Measurements from ENCODE around the gene UTP18. TPM values are rescaled to one million over a fixed set of nuclear protein-coding genes. Genes with fewer than 3 reads are reported as not detected.

Gene UTP18
- total RNA-seq, 2 donors from 2014 or later: 18.9 to 22.1 TPM

GRCh38 chr17:51231999-51232398 lies 28.3 kb upstream of the UTP18 start:
- DNase-seq: peak in 1 of 4 donors; percentile 15

GRCh38 chr17:51234162-51234561 lies 26.2 kb upstream of the UTP18 start:
- H3K4me1 ChIP-seq: peaks cover 8% of the 10 kb centered on the region
- no peaks in the 10 kb centered on the region for H3K27me3 ChIP-seq
- no peak for TF ChIP-seq CTCF (IDR thresholded peaks at IDR 0.05)
- TF ChIP-seq POLR2A (IDR thresholded peaks at IDR 0.05): no peak
- H3K9me3 ChIP-seq: no peaks in the 10 kb centered on the region
- H3K4me3 ChIP-seq: no peak overlapping the region
- ATAC-seq: no peak
- intact Hi-C loops (cut with DNase I): no loop called here
- H3K36me3 ChIP-seq (replicated peaks in 1 of 2; ENCODE audit: insufficient read depth in 1 of 2, low read depth in 2 of 2): no peaks in the 10 kb centered on the region
- WGBS, 2 donors: 90 to 93% methylated on average over 6 of the region's 6 CpGs
- no peak overlapping the region for H3K27ac ChIP-seq
- DNase-seq: no peak

More at GRCh38 chr17:51231999-51232398, 28.3 kb upstream of the UTP18 start:
- no peaks in the 10 kb centered on the region for H3K36me3 ChIP-seq (replicated peaks in 1 of 2; ENCODE audit: insufficient read depth in 1 of 2, low read depth in 2 of 2)
- H3K4me1 ChIP-seq: peaks cover 8% of the 10 kb centered on the region
- H3K9me3 ChIP-seq: no peaks in the 10 kb centered on the region
- intact Hi-C loops (cut with DNase I): no loop called here
- no peak for TF ChIP-seq CTCF (IDR thresholded peaks at IDR 0.05)
- no peak for TF ChIP-seq POLR2A (IDR thresholded peaks at IDR 0.05)
- WGBS, 2 donors: 34 to 48% methylated on average over 4 of the region's 4 CpGs
- H3K4me3 ChIP-seq: no peak overlapping the region
- H3K27ac ChIP-seq: peak overlapping the region in 3 of 4 donors; percentile 28 to 55 (median 54)
- no peaks in the 10 kb centered on the region for H3K27me3 ChIP-seq
- peak; percentile 69 for ATAC-seq

- ATAC-seq (no peak), DNase-seq (no peak)
- H3K27ac ChIP-seq: no peak overlapping the region
- no peaks in the 10 kb centered on the region for H3K4me1 ChIP-seq
- intact Hi-C loops (cut with DNase I): no loop called here
- H3K4me3 ChIP-seq: no peak overlapping the region
- H3K36me3 ChIP-seq (replicated peaks in 1 of 2; ENCODE audit: insufficient read depth in 1 of 2, low read depth in 2 of 2): no peaks in the 10 kb centered on the region
- H3K9me3 ChIP-seq: no peaks in the 10 kb centered on the region
- TF ChIP-seq CTCF (IDR thresholded peaks at IDR 0.05) (no peak), POLR2A (IDR thresholded peaks at IDR 0.05) (no peak)
- WGBS, 2 donors: 66 to 79% methylated on average over 6 of the region's 6 CpGs
- no peaks in the 10 kb centered on the region for H3K27me3 ChIP-seq
Observed at GRCh38 chr17:51238255-51238887, 22.0 kb upstream of the UTP18 start.

- no peak for DNase-seq
- ATAC-seq: no peak
- WGBS, 2 donors: 19 to 27% methylated on average over 2 of the region's 2 CpGs
- intact Hi-C loops (cut with DNase I): no loop called here
- TF ChIP-seq POLR2A (IDR thresholded peaks at IDR 0.05): no peak
- TF ChIP-seq CTCF (IDR thresholded peaks at IDR 0.05): no peak
- Histone ChIP-seq H3K36me3 (replicated peaks in 1 of 2; ENCODE audit: insufficient read depth in 1 of 2, low read depth in 2 of 2) (no peaks in the 10 kb centered on the region), H3K4me1 (peaks cover 10% of the 10 kb centered on the region), H3K4me3 (no peak overlapping the region), H3K9me3 (no peaks in the 10 kb centered on the region), H3K27ac (no peak overlapping the region), H3K27me3 (no peaks in the 10 kb centered on the region)
Observed at GRCh38 chr17:51240275-51240674, 20.1 kb upstream of the UTP18 start.

- no peak for ATAC-seq
- no peak overlapping the region for H3K27ac ChIP-seq
- H3K9me3 ChIP-seq: no peaks in the 10 kb centered on the region
- DNase-seq: no peak
- peaks cover 0 to 2% of the 10 kb centered on the region in 2 donors for H3K36me3 ChIP-seq (replicated peaks in 1 of 2; ENCODE audit: insufficient read depth in 1 of 2, low read depth in 2 of 2)
- no peaks in the 10 kb centered on the region for H3K27me3 ChIP-seq
- intact Hi-C loops (cut with DNase I): no loop called here
- TF ChIP-seq CTCF (IDR thresholded peaks at IDR 0.05): no peak
- no peak overlapping the region for H3K4me3 ChIP-seq
- 29 to 31% methylated on average over 4 of the region's 4 CpGs for WGBS, 2 donors
- H3K4me1 ChIP-seq: peaks cover 10% of the 10 kb centered on the region
Observed at GRCh38 chr17:51244041-51244440, 16.3 kb upstream of the UTP18 start.
